NCI-H510A treated with DMSO at 0.1 percent for 48 hours (cell line): ENCODE data around the gene PIP4K2A.
"Not testable (repeated sequence)": the region's sequence is repeated elsewhere in the genome, so short reads cannot be mapped to it uniquely, and the experiment has no call there.

Experiments used
- DNase-seq: peaks from one replicate; lab custom pipeline; 2025; lab: John Stamatoyannopoulos, UW

PIP4K2A gene

GRCh38 chr10:22693860-22694259 lies 20.5 kb downstream of the PIP4K2A start:
- DNase-seq = no peak

GRCh38 chr10:22693371-22693784 lies 21.0 kb downstream of the PIP4K2A start:
- DNase-seq = no peak

- not testable (repeated sequence) for DNase-seq
Measured at GRCh38 chr10:22692119-22692518, 22.3 kb downstream of the PIP4K2A start.

- DNase-seq = no peak
Measured at GRCh38 chr10:22690614-22691431, 23.6 kb downstream of the PIP4K2A start.

GRCh38 chr10:22690158-22690557 lies 24.2 kb downstream of the PIP4K2A start:
- DNase-seq = no peak

GRCh38 chr10:22686347-22686746 lies 28.0 kb downstream of the PIP4K2A start:
- DNase-seq = no peak

- DNase-seq = no peak
Measured at GRCh38 chr10:22685926-22686325, 28.5 kb downstream of the PIP4K2A start.

GRCh38 chr10:22684699-22685098 lies 29.7 kb downstream of the PIP4K2A start:
- no peak for DNase-seq

- DNase-seq = no peak
Measured at GRCh38 chr10:22683140-22683389, 31.3 kb downstream of the PIP4K2A start.

GRCh38 chr10:22682237-22683139 lies 31.9 kb downstream of the PIP4K2A start:
- DNase-seq = peak; percentile 39

GRCh38 chr10:22681783-22682183 lies 32.6 kb downstream of the PIP4K2A start:
- DNase-seq = no peak

- DNase-seq = no peak
Measured at GRCh38 chr10:22681301-22681700, 33.1 kb downstream of the PIP4K2A start.

GRCh38 chr10:22679608-22680007 lies 34.8 kb downstream of the PIP4K2A start:
- no peak for DNase-seq

GRCh38 chr10:22677333-22677732 lies 37.0 kb downstream of the PIP4K2A start:
- no peak for DNase-seq

GRCh38 chr10:22676435-22676834 lies 37.9 kb downstream of the PIP4K2A start:
- no peak for DNase-seq

- DNase-seq = no peak
Measured at GRCh38 chr10:22674573-22674930, 39.8 kb downstream of the PIP4K2A start.

GRCh38 chr10:22673785-22674572 lies 40.4 kb downstream of the PIP4K2A start:
- no peak for DNase-seq

GRCh38 chr10:22673091-22673392 lies 41.3 kb downstream of the PIP4K2A start:
- no peak for DNase-seq

- no peak for DNase-seq
Measured at GRCh38 chr10:22672319-22673090, 41.9 kb downstream of the PIP4K2A start.

GRCh38 chr10:22670788-22671187 lies 43.6 kb downstream of the PIP4K2A start:
- DNase-seq = no peak

GRCh38 chr10:22669163-22669711 lies 45.1 kb downstream of the PIP4K2A start:
- no peak for DNase-seq

- no peak for DNase-seq
Measured at GRCh38 chr10:22667093-22667480, 47.3 kb downstream of the PIP4K2A start.
